ENCODE results near the gene LITAF.

Gene LITAF

DNA sequence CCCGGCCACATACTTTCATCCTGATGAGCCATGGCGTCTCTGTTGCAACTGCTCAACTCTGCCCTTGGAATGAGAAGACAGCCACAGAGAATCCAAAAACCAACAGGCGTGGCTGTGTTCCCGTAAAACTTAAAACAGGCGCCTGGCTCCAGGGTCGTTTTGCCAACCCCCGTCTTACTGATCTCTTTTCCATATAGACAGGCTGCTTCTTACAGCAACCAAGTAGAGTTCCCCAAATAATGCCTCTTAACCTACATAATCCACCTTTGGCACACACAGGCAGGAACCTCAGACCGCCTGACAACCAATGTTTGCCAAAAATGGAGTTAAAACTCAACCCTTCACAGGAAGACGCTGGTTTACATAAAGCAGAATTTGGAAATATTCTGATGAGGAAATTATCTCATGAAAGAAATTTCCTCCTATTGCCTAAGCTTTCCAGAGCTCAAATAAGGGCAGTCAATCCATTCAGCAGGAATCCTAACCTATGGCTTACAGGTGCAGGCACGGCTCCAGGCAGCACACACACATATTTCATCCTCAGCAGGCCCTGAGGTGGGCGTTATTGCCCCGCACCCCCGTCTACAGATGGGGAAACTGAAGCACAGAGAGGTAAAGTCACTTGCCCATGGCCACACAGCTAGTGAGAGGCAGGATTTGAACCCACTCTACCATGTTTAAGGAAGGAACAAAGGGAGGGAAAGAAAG is 35.8 kb downstream of the LITAF start:
- DNase-seq (ENCODE audit: low spot score) = no peak

DNA sequence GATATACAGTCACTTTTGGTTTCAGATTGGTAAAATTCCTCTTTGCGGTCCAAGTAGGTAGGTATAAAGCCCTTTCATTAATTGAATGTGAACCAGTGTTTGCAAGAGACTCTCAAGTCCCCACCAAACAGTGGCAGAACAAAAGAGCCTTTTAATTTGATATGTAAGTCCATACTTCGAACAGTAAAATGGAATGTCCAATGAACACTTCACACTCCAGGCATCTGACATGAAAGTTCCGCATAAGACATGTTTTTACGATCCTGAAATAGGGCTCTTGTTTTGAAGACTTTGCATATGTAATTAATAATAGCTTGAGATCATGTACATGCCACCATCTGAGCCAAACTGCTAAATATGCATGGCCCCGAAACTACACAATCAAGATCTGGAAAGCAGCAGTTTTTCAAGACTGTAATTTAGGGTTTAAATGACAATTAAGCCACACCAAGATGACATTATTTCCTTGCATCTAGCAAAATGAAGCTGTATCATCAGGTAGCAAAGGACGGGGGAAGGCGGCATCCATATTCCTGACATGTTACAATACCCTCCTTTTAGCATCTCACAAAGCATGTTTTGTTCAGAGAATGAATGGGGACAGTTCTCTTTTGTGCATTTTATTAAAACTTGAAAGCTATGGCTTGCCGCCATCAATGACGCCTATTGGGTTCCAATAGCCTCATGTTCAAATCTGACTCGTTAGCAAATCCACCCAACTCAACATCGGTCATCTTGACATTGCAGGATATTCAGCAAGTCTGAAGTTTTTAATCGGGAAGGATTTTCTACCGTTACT is 39.4 kb downstream of the LITAF start:
- DNase-seq (ENCODE audit: low spot score) = no peak

DNA sequence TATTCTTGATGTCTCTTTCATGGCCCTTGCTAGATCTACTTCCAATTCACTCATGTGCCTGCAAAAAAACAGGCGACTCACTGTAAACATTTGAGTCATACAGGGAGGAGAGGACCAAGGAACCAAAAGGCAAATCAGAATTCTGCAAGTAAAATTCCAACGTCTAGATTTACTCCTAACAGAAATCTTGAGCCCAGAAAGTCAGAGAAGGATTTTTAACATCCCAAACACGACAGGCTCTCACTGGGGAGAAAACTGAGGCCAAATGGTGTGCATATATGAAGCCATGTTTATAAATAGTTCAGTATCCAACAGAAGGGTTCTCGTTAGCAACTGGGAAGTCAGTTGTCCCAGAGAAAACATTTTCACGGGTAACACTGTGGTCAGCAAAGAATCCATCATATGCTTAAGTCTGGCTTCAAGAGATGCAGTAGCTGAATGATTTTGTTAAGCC is 40.1 kb downstream of the LITAF start:
- DNase-seq (ENCODE audit: low spot score) = peak; percentile 57

DNA sequence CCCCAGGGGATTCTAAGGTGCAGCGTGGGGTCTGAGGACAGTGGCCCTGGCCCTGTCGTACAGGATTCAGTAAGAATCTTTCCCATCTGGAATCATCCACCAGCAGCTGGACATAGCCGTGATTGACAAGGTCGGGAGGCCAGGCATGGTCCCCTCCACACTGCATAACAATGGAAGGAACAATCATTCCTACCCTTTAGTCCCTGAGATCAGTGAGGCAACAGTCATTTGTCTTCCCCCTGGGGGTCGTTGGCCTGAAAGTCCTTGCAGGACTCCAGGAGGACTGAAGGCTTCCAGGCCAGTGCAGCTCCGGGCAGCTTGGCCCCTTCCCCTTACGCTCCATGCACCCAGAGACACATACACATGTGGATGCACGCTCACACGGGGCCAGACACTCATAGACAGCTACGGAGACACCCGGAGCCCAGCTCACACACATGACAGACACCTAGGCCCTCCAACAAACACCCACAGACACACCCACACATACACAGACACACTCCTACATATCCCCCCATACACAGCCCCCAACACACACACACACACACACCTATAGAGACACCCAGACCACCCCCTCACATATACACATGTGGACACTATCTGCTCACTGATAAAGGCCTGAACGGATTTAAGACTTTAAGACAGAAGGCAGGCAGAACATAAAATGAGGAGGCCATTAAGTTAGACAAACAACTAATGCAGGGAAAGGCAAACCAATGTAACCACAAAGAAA is 42.9 kb downstream of the LITAF start:
- no peak for DNase-seq (ENCODE audit: low spot score)

DNA sequence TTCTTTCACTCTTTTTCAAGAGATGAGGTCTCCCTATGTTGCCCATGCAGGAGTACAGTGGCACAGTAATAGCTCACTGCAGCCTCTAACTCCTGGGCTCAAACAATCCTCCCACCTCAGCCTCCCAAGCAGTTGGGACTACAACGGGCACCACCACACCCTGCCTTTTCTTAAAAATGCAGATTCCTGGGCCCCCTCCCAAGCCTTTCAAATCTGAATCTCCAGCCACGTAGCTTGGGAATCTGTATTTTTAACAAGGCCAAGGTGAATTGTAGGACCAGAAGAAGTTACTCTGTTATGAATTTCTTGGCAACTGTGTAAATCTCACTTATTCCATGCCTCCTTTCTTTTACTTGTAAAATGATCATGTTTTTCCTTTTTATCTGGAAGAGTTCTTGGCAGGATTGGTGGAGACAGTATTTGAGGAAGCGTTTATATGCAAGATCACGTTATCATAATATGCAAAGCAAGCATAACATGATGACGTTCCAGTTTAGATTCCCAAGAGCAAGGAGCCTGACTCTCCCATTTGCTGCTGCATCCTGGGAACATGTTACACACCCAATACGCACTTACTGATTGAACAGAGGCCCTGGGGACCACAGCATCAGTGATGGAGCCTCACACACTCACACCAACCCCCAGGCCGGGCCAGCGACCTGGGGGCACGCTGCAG is 44.5 kb downstream of the LITAF start:
- DNase-seq (ENCODE audit: low spot score) = no peak

DNA sequence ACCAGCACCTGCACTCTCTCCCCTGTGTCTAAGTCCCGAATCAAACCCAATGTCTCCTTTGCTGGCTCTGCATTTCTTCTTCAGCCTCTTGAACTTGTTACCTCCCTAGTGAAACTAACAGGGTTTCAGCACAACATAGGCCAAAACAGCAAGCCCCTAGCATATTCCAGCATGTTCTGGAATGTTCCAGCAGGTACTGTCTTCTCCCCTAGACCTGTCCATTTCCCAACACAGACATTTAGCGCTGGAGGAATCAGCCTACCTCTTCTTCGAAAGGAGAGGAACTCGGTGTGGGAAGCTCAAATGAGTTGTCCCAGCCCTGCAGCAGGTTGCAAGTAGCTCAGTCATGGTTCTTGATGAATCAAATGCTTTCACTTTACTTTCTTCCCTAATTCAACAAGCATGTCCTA is 47.1 kb downstream of the LITAF start:
- no peak for DNase-seq (ENCODE audit: low spot score)

DNA sequence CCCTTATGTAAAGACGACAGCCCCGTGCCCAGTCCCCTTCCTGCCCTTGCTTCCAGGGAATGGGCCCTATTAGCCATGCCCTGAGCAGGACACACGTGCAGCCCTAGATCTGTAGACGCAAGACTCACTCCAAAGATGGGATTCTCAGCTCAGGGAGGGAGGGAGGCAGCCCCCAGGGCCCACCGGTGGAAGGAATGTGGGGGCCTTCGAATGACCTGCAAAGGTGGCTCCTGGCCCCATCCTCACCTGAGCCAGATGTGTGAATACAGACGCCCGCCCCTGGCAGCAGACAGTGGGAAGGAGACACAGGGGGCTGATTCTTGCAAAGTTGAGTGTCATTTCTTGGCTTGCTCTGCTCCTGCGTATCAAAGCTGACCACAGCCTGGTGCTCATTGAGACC is 47.8 kb downstream of the LITAF start:
- DNase-seq (ENCODE audit: low spot score) = no peak

DNA sequence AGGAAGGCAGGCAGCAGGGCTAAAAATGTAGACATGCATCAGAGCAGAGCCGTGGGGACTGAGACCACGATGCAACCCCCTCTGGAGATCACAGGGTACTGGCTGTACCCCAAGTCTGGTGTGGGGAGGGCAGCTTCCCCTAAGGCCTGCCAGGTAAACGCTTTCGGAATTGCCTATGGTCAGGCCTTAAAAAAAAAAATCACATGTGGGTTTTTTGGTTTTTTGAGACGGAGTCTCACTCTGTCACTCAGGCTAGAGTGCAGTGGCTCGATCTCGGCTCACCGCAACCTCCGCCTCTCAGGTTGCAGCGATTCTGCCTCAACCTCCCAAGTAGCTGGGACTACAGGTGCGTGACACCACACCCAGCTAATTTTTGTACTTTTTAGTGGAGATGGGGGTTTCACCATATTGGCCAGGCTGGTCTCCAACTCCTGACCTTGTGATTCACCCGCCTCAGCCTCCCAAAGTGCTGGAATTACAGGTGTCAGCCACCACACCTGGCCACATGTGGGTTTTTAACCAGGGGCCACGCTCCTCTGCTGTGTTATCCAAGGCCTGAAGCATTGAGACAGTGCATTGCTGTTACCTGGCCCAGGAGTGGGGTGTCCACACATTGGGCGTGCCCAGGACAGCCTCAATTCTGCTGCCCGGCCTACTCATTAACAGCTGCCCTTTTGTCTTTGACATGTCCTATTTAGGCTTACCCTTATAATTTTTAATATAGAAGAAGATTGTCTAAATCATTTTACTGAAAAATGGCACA is 50.4 kb downstream of the LITAF start:
- no peak for DNase-seq (ENCODE audit: low spot score)

DNA sequence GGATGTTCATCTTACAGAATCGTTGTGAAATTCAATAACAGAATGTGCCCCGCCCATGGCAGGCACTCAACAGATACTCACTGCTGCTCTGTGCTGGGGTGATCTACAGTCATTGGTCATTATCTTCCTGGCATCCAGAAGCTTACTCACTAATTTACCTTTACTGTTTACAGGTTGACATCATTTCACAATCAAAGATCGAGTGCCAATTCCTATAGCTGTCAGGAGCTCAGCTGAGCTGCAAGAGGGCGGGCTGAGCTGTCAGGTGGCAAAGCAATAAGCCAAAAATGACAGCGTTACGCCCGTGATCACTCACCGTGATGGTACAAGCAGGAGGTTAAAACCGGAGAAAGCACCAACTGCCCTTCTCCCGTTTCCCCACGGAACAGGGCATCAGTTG is 51.2 kb downstream of the LITAF start:
- DNase-seq (ENCODE audit: low spot score) = no peak

DNA sequence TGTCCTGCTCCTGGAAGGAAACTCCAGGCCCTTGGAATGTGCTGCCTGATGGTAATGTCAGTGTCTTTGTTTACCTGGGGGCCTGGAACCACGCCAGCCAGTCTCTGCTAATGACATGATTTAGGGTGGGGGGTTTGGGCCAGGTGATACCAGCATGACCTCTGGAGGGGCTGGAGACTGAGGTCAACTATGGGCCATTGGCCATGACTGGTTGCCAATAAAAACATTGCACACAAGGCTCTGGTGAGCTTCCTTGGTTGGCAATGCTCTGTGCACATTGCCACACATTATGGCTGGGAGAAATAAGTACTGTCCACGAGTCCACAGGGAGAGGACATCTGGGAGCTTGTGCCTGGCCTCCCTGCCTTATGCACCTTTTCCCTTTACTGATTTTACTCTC is 52.5 kb downstream of the LITAF start:
- DNase-seq (ENCODE audit: low spot score) = no peak

DNA sequence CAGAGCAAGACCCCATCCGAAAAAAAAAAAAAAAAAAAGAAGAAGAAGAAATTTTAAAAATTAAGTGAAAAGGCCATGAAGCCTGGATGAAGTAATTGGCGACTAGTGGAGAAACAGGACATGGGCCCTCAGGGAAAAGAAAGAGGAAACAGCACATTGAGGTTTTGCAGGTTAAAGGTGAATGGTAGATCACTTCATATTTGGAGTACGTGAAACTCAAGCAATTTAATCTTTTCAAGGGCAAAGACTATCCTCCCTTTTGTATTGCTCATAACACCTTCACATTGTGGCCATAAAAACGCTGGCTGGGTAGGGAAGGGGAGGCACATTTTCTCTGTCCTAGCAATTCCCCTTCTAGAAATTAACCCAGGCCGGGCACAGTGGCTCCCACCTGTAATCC is 53.1 kb downstream of the LITAF start:
- no peak for DNase-seq (ENCODE audit: low spot score)

DNA sequence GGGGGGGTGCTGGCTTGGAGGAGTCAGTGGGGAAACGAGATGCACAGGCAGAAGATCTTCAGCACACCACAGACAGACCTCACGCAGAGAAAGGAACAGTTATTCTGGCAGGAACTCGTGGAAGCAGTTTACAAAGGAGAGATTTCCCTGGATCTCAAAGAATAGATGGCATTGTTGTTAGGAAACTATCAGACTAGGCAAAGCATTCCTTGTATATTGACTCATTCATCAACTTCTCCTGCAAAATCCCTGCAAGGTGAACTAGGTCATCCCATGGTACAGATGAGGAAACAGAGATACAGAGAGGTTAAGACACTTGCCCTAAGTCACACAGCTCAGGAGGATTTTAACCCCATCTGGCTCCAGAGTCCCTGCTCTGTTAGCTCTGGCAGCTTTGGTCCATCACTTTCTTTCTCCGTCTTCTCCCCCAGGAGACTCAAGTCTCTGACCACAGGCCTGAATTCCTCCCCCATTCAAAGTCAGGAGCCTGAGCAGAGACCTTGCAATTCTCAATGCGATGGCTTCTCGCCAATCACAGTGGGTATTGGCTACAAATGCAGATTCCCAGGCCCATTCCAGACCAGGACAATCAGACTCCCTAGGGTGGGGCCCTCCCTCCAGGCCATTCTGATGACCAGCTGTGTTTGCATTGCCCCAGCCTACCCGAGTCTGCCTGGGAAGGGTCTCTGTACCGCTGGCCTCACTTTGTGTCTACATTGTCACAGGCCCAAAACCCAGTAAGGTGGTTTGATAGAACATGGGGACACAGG is 56.4 kb downstream of the LITAF start:
- DNase-seq (ENCODE audit: low spot score) = no peak

DNA sequence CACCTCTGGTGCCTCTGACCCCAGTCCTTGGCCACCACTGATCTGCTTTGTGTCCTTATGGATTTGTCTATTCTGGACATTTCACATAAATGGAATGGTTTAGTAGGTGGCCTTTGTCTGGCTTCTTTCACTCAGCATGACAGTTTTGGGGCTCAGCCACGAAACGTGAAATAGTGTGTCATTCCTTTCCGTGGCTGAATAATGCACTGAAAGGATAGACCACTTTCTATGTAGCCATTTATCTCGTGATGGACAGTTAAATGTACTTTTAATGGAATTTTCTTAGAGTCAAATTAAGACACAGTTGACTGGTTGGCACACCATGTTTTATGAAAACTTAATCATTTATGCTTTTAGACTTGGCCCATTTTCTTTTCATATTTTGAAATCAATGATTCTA is 57.4 kb downstream of the LITAF start:
- no peak for DNase-seq (ENCODE audit: low spot score)

DNA sequence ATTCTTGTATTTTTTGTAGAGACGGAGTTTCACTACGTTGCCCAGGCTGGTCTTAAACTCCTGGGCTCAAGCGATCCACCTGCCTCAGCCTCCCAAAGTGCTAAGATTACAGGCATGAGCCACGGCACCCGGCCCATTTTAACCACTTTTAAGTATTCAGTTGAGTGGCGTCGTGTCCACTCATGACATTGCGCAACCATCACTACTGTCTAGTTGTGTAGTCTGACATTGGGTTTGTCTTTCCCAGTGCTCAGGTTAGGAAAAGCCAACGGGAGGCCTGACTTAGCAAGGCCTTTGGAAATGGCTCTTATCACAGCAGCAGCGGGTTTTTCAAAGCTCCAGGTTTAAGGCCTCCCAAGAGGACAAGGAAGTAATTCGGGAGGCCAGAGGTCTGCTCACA is 58.7 kb downstream of the LITAF start:
- no peak for DNase-seq (ENCODE audit: low spot score)

DNA sequence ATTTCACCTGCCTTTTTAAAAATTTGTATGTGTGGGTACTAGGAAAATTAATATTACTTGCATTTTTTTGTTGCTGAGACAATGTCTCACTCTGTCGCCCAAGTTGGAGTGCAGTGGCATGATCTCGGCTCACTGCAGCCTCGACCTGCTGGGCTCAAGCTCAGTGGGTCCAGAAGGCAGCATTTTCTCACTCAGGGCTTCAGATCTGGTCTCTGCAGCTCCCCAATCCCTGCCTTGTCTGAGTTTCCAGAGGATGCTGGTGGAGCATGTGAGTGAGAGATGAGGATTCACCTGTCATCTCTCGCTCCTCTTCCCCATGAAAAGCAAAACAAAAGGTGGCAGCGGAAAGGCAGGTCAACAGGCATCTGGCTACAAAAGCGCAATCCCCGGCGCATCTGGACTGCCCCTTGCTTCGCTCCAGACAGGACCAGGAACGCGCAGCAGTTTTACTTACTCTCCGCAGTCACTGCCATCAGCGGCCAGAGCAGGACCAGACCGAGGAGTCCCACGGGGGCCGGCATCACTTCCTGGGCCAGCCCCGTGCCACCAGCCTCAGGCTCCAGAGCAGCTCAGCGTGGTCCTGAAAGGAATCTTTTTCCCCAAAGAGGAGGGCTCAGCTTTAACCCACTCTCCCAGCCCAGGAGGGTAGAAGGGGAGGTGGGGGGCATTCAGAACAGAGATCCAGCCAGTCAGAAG is 59.9 kb downstream of the LITAF start:
- peak; percentile 15 for DNase-seq (ENCODE audit: low spot score)

DNA sequence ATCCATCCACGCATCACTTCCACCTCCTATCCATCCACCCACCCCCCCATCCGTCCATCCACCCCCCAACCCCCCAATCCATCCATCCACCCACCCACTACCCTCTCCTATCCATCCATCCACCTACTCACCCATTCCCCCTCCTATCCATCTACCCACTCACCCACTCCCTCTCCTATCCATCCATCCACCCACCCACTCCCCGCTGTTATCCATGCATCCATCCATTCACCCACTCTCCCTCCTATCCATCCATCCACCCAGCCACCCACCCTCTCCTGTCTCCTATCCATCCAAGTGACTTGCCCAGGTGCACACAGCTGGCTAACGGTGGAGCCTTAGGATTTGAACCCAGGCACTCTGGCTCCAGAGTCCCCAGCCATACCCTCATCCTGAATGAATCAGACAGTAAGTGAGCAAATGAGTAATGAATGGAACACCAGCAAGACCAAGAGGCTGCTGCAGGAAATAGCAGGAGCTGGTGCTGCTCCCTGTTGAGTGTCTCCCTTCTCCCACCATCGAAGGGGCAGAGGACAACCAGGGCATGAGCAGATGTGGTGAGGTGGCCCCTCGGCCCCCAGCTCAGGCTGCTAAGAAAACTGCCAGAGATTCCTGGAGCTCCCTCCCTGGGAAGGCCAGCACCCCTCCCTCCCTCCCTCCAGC is 62.5 kb downstream of the LITAF start:
- DNase-seq (ENCODE audit: low spot score) = peak; percentile 13

DNA sequence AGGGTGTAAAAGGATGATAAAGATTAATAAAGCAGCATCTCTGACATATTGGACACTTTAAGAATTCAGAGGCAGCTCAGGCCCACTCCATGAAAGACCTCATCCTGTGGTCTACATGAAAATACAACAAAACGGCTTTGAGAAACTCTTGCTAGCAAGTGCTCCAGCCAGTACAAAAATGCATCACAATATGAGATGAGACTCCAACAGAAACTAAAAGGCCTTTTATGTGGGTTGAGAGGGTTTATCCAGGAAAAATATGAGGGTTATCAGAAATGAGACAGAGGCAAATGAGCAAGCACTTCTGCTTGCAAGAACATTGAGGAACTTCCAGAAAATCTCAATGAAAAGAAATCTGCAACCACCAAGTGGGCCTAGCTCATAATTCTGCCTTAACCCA is 65.7 kb downstream of the LITAF start:
- no peak for DNase-seq (ENCODE audit: low spot score)

DNA sequence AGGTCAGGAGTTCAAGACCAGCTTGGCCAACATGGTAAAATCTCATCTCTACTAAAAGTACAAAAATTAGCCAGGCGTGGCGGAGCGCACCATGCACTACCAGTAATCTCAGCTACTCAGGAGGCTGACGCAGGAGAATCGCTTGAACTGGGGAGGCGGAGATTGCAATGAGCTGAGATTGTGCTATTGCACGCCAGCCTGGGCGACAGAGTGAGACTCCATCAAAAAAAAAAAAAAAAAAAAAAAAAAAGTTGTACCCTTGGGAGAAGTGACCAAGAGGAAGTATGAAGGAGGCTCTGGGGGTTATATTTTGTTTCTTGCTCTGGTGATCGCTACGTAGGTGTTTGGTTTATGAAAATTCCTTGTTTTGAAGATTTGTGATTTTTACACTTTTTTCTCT is 66.3 kb downstream of the LITAF start:
- no peak for DNase-seq (ENCODE audit: low spot score)

DNA sequence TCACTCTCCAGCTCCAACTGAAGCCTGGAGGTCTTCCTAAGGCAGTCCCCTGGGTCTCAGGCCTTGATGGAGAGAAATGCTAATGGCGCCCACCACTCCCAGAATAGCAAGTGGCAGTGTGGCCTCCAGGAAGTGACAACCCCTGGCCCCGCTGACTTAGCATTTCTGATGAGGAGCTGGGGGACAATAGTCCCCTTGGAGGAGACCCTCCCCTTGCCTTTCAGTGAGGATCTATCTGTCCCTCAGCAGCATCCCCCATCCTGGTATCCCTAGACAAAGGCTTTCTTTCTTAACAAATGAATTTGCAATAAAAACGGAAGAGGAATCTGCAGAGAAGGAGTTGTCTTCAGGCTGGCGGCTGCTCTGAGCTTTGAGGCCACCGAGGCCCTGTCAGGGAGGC is 68.8 kb downstream of the LITAF start:
- DNase-seq (ENCODE audit: low spot score) = no peak
